SK-N-SH treated with all-trans-retinoic acid at 6 μM for 48 hours (cell line): ENCODE measurements around the gene TUFT1.

Experiments used
- ATAC-seq: fragments of 200-7000 bp; cut with Tn5 transposase; 3 replicates; pipeline ENCODE4 v1.9.1; 2020; ENCODE audit warnings: mild to moderate bottlenecking, moderate library complexity
- BACH2 ChIP-seq: fragments of 250-450 bp; sonication (Bioruptor Pico); IDR thresholded peaks from 2 replicates; pipeline ENCODE4 v1.9.0; 2021; ENCODE audit warnings: mild to moderate bottlenecking, borderline replicate concordance
- CREB5 ChIP-seq: fragments of 250-450 bp; sonication (Bioruptor Pico); IDR thresholded peaks from 2 replicates; pipeline ENCODE4 v1.5.1; 2020; ENCODE audit warnings: low read depth, mild to moderate bottlenecking, moderate library complexity
- CSDC2 ChIP-seq: fragments of 250-450 bp; sonication (Bioruptor Pico); IDR thresholded peaks from 2 replicates; pipeline ENCODE4 v1.5.0; 2020; ENCODE audit warnings: mild to moderate bottlenecking, moderate library complexity
- ESRRG ChIP-seq: fragments of 250-450 bp; sonication (Bioruptor Pico); IDR thresholded peaks from 2 replicates; pipeline ENCODE4 v1.6.1; 2021; ENCODE audit warnings: mild to moderate bottlenecking
- GLIS3 ChIP-seq: fragments of 250-450 bp; sonication (Bioruptor Pico); IDR thresholded peaks from 2 replicates; pipeline ENCODE4 v1.5.0; 2020; ENCODE audit warnings: mild to moderate bottlenecking, moderate library complexity
- ISL1 ChIP-seq: fragments of 250-450 bp; sonication (Bioruptor Pico); IDR thresholded peaks from 2 replicates; pipeline ENCODE4 v2.1.2; 2022; ENCODE audit warnings: mild to moderate bottlenecking, moderate library complexity
- OSR1 ChIP-seq: fragments of 250-450 bp; sonication (Bioruptor Pico); IDR thresholded peaks from 2 replicates; pipeline ENCODE4 v1.8.0; 2022; ENCODE audit warnings: moderate library complexity, mild to moderate bottlenecking, inconsistent platforms
- PATZ1 ChIP-seq: fragments of 250-450 bp; sonication (Bioruptor Pico); IDR thresholded peaks from 2 replicates; pipeline ENCODE4 v1.8.0; 2020; ENCODE audit warnings: mild to moderate bottlenecking, moderate library complexity, borderline replicate concordance
- POU6F1 ChIP-seq: fragments of 250-450 bp; sonication (Bioruptor Pico); IDR thresholded peaks from 2 replicates; pipeline ENCODE4 v1.8.0; 2021; ENCODE audit warnings: low read depth, mild to moderate bottlenecking, moderate library complexity, borderline replicate concordance
- PPARA ChIP-seq: fragments of 250-450 bp; sonication (Bioruptor Pico); IDR thresholded peaks from 2 replicates; pipeline ENCODE4 v1.5.0; 2020; ENCODE audit warnings: mild to moderate bottlenecking, borderline replicate concordance
- RARB ChIP-seq: fragments of 250-450 bp; sonication (Bioruptor Pico); IDR thresholded peaks from 2 replicates; pipeline ENCODE4 v1.8.0; 2021; ENCODE audit warnings: mild to moderate bottlenecking, moderate library complexity
- SNAI2 ChIP-seq: fragments of 250-450 bp; sonication (Bioruptor Pico); IDR thresholded peaks from 2 replicates; pipeline ENCODE4 v1.5.0; 2020; ENCODE audit warnings: mild to moderate bottlenecking, moderate library complexity
- TCF4 ChIP-seq: fragments of 250-450 bp; sonication (Bioruptor Pico); IDR thresholded peaks from 2 replicates; pipeline ENCODE4 v1.8.0; 2021; ENCODE audit warnings: mild to moderate bottlenecking, moderate library complexity, borderline replicate concordance
- TOX ChIP-seq: fragments of 250-450 bp; sonication (Bioruptor Pico); IDR thresholded peaks from 2 replicates; pipeline ENCODE4 v1.8.0; 2021; ENCODE audit warnings: mild to moderate bottlenecking, moderate library complexity, borderline replicate concordance
- ZC3H10 ChIP-seq: fragments of 250-450 bp; sonication (Bioruptor Pico); IDR thresholded peaks from 2 replicates; pipeline ENCODE4 v1.5.1; 2021; ENCODE audit warnings: mild to moderate bottlenecking, moderate library complexity
- ZFP3 ChIP-seq: fragments of 250-450 bp; sonication (Bioruptor Pico); IDR thresholded peaks from 2 replicates; pipeline ENCODE4 v1.5.0; 2020; ENCODE audit warnings: mild to moderate bottlenecking, moderate library complexity
- ZNF565 ChIP-seq: fragments of 450-650 bp; formaldehyde crosslinking; conservative IDR thresholded peaks from 2 replicates; pipeline ENCODE4 v1.5.0; 2020; ENCODE audit warnings: low read depth, mild to moderate bottlenecking, moderate library complexity
- ZNF70 ChIP-seq: fragments of 450-650 bp; formaldehyde crosslinking; IDR thresholded peaks from 2 replicates; pipeline ENCODE4 v1.5.0; 2020; ENCODE audit warnings: mild to moderate bottlenecking, moderate library complexity
- ZNF8 ChIP-seq: fragments of 450-650 bp; formaldehyde crosslinking; IDR thresholded peaks from 2 replicates; pipeline ENCODE4 v1.5.0; 2020; ENCODE audit warnings: mild to moderate bottlenecking, moderate library complexity

The TUFT1 gene

GRCh38 chr1:151583796-151584195 is 43.7 kb downstream of the TUFT1 start:
- TF ChIP-seq ISL1 (CRISPR knock-in tag) = no peak
- TF ChIP-seq SNAI2 (CRISPR knock-in tag) = no peak
- no peak for ATAC-seq

GRCh38 chr1:151584278-151584677 is 44.2 kb downstream of the TUFT1 start:
- TF ChIP-seq ZNF8 (CRISPR knock-in tag) = no peak
- TF ChIP-seq SNAI2 (CRISPR knock-in tag) = no peak
- no peak for TF ChIP-seq GLIS3 (CRISPR knock-in tag)
- TF ChIP-seq BACH2 (CRISPR knock-in tag) = no peak
- no peak for TF ChIP-seq RARB (CRISPR knock-in tag)
- TF ChIP-seq ZC3H10 = no peak
- TF ChIP-seq PPARA (CRISPR knock-in tag) = no peak
- no peak for TF ChIP-seq TOX (CRISPR knock-in tag)
- no peak for TF ChIP-seq CREB5
- no peak for TF ChIP-seq OSR1 (CRISPR knock-in tag)
- no peak for TF ChIP-seq PATZ1 (CRISPR knock-in tag)
- no peak for TF ChIP-seq TCF4
- no peak for TF ChIP-seq CSDC2 (CRISPR knock-in tag)
- ATAC-seq = no peak

GRCh38 chr1:151584780-151585179 is 44.7 kb downstream of the TUFT1 start:
- no peak for ATAC-seq
- no peak for TF ChIP-seq PPARA (CRISPR knock-in tag)
- no peak for TF ChIP-seq CSDC2 (CRISPR knock-in tag)
- TF ChIP-seq GLIS3 (CRISPR knock-in tag) = no peak

- peak; percentile 79 for ATAC-seq
Observed at GRCh38 chr1:151585622-151586021, 45.5 kb downstream of the TUFT1 start.

GRCh38 chr1:151590961-151591360 is 50.9 kb downstream of the TUFT1 start:
- TF ChIP-seq TOX (CRISPR knock-in tag) (no peak), PATZ1 (CRISPR knock-in tag) (no peak), ZFP3 (no peak), ZNF565 (CRISPR knock-in tag) (no peak), SNAI2 (CRISPR knock-in tag) (no peak), POU6F1 (CRISPR knock-in tag) (no peak), ZNF8 (CRISPR knock-in tag) (no peak), PPARA (CRISPR knock-in tag) (no peak), ZNF70 (CRISPR knock-in tag) (no peak), CREB5 (no peak)
- ATAC-seq = no peak

More at GRCh38 chr1:151585622-151586021, 45.5 kb downstream of the TUFT1 start:
- TF ChIP-seq TOX (CRISPR knock-in tag) = no peak
- TF ChIP-seq ESRRG (CRISPR knock-in tag) = no peak
- TF ChIP-seq RARB (CRISPR knock-in tag) = no peak
- TF ChIP-seq TCF4 = no peak
- TF ChIP-seq, all 23 proteins: peak for 0
